ENCODE measurements around the gene CBFA2T3.
A peak's percentile ranks its signal among the peaks of the same experiment; 100 is the strongest.

Gene CBFA2T3

DNA sequence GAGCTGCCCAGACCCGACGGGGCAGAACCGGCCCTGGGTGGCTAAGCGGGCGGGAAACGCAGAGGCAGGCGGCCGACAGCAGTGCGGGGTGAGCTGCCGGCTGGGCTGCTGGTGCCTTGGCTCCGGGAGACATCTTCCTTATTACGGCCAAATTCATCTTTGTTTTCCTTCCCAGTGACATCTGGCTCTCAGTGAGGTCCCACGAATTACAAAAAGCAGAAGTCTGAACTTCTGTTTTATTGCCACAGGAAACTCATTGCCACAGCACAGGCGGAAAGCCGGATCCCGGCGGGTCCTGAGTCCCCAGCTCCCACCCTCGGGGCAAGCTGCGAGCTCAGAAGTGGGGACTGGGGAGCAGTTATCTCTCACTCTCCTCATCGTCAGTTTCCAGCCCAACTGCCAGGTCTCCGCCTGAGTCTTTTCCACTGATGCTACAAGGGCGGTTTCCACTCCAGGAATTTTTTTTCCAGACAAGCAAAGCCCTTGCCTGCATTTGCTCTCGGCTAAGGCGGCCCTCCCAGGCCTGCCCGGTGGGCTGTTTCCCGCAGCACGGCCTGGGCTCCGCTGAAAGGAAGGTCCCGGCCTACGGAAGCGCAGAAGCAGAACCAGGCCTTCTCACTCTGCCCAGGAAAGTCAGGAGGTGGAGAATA is 40.3 kb downstream of the CBFA2T3 start:
- DNase-seq: no peak

DNA sequence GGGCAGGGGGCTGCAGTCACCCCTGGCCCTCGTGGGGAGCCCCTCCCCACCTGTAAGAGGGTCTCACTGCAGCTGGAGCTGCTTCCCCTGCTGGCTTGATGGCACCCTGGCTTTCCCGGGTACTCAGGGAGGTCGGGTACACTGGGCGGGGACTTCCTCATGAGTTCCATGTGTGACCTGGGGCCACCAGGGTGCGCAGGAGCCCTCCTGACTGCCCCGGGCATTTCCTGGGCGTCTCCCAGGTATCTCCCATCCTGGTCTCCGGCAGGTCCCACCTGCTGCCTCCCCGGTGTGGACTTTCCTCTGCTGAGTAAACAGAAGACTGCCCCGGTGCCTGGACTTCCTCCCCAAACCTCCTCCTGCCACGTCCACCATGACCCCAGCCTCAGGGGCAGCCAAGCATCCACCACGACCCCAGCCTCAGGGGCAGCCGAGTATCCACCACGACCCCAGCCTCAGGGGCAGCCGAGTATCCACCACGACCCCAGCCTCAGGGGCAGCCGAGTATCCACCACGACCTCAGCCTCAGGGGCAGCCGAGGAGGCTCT is 40.9 kb downstream of the CBFA2T3 start:
- DNase-seq: peak in 1 of 4 experiments; percentile 14

GRCh38 chr16:88934066-88934667 is 42.8 kb downstream of the CBFA2T3 start:
- no peak for DNase-seq

- DNase-seq: no peak
Measured at GRCh38 chr16:88932929-88933328, 44.1 kb downstream of the CBFA2T3 start.

DNA sequence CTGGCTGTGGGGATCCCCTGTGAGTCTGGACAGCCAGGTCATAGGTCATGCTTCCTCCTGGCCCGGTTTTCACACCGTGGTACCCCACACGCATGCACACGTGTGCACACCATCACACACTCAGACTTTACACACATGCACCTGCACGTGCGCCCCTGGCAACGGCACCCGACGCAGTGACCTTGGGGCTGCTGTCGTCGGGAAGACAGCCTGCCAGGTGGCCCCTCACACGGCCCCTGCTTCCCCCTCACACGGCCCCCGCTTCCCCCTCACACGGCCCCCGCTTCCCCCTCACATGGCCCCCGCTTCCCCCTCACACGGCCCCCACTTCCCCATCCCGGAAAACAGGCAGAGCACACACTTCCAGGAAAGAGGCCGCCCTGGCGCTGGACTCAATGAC is 45.1 kb downstream of the CBFA2T3 start:
- no peak for DNase-seq

- DNase-seq: no peak
Measured at GRCh38 chr16:88931373-88931900, 45.6 kb downstream of the CBFA2T3 start.

DNA sequence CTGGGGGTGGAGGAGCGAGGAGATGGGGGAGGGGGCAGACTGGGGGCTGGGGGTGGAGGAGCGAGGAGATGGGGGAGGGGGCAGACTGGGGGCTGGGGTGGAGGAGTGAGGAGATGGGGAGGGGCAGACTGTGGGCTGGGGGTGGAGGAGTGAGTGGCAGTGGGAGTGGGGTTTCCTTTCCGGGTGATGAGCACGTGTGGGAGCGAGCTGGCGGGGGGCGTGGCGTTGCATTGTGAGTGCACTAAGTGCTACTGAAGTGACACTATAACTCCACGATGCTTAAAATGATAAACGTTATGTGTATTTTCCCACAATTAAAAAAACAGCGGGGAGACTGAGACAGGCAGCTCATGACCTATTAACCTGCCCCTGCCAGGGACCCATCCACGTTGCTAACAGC is 46.3 kb downstream of the CBFA2T3 start:
- no peak for DNase-seq

GRCh38 chr16:88929091-88929445 is 47.9 kb downstream of the CBFA2T3 start:
- DNase-seq: no peak

DNA sequence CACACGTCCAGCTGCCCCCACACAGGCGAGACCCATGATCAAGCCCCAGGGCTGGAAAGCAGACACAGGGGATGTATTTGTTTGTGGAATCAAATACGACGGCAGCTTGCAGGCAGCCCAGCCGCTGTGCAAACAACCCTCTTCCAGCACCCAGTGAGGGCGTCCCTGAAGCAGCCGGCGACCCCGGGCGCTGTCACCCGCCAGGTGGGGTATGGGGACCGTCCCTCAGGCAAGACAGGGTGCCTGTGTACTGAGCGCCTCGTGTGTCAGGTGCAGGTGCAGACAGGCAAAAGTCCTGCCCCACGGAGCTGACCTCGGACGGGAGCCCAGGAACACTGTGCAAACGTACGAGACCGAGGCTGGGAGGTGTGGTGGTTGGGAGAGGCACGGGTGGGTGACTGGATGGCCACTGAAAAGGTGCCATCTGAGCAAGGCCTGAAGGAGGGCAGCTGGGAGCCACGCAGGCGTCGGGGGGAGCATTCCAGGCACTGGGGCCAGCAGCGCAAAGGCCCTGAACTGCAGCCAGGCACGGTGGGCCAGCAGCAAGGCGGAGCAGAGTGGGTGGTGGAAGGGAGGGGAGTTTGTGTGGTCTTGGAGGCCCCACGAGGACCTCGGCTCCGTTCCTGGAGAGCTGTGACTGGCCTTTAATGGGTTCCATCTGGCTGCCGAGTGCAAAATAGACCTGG is 48.5 kb downstream of the CBFA2T3 start:
- DNase-seq: no peak

GRCh38 chr16:88927661-88928060 is 49.3 kb downstream of the CBFA2T3 start:
- no peak for DNase-seq

DNA sequence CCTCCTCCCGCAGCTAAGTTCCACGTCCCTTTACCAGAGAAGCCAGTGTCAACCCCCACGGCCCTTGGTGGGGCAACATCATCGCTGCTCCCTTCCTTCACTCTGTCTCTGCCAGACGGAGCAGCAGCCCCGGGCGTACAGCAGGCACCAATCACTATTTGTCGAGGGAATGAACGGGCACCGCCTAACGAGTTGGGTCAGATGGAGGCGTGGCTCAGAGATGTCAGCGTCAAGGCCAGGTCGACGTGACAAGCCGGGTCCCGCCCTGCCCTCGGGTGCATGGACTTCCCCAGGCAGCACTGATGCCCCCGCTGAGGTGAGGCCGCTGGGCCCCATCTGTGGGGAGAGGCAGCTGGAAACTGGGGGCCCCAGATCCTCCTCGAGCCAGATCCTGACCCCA is 50.0 kb downstream of the CBFA2T3 start:
- DNase-seq: no peak

- DNase-seq: no peak
Measured at GRCh38 chr16:88926374-88926990, 50.5 kb downstream of the CBFA2T3 start.

DNA sequence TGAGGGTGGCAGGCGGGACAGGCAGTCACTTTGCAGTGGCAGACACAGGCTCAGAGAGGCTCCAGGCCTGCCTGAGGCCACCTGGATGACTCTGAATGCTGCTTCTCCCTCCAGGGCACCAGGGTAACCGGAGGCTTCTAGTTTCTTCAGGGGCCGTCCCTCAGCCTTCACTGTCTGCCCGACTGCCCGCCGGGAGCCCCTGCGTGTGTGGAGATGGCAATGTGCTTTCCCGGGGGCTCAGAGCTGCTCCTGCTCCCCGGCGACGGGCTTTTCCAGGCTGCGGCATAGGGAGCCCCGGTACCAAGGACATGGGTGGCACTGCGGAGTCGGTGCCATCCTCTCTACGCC is 51.5 kb downstream of the CBFA2T3 start:
- no peak for DNase-seq

DNA sequence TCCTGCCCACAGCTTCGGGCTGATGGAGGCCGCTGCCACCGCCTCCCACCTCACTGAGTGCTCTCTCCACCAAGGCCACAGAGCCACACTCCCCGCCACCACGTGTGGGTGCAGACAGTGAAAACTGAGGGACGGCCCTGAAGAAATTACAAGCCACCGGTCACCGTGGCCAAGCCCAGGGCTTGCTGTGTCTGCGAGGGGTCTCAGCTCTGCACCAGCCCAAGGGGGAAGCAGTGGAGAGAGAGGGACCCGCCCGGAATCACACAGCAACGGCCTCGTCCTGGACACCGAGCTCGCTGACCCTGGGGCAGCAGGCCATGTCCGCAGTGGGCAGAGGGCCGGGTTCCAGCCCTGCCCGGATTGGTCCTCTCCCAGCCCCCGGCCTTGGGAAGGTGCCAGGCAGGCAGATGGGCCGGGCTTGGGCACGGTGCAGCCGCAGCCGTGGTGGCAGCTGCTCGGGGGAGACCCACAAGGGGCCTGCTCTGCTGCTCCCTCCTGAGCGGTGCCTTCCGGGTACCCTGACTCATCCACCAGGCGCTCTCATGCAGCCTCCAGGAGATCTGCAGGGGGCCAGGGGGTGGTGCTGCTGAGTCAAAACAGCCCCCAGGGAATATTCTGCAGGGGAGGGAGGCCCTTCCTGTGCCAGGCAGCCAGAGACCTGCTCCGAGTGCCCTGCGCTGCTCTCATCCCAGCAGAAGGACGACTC is 52.0 kb downstream of the CBFA2T3 start:
- peak in 1 of 4 experiments; percentile 9 for DNase-seq

DNA sequence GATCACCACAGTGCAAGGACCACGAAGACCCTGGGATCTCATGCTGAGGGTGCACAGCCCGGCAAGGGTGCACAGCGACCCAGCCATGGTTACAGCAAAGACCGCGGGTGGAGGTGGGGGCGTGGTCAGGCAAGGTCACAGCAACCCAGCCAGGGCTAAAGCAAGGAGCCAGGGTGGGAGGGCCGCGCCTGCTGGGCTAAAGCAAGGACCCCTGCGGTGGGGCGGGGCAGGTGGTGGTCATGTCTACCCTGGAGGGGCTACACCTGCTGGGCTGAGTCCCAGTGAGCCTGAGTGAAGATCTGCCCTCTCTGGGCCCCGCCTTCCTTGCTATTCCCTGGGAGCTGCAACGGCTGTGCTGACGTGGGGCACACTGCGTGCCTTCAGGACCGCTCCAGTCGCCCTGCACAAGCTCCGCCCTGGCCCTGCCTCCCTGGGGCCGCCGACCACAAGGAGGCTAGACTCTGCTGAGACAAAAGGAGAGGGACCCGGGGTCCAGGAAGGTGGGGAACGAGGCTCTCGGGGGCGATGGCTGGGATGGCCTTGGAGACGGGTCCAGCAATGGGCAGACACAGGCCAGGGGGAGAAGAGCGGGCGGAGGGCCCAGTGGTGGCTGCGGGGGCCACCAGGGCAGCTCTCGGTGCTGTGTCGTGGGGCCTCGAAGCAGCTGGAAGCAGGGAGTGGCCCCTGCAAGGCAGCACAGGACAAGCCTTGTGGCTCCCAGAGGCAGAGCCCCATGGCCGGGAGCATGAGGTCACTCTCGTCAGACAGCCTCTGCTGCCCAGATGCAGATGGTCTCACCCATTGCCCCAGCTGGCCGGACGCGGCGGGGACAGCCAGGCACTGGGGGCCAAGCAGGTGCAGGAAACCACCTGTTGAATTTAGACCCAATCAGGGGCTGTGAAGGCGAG is 52.8 kb downstream of the CBFA2T3 start:
- no peak for DNase-seq

DNA sequence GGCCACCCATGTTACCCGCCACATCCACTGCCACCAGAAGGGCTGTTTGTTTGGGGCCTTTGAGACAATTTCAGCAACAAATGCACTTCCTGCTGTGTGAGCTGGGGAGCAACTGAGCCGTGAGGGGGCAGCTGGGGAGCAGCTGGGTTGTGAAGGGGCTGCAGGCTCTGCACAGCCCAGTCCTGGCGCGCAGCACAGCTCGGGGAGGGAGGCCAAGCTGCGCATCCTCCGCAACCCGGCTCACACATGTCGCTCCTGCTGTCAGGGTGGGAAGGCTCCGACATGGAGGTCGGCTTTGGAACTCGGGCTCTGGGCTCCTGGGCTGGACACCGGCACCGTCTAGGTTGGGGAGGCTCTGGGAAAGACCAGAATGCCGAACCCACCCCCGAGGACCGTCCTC is 53.6 kb downstream of the CBFA2T3 start:
- DNase-seq: no peak

DNA sequence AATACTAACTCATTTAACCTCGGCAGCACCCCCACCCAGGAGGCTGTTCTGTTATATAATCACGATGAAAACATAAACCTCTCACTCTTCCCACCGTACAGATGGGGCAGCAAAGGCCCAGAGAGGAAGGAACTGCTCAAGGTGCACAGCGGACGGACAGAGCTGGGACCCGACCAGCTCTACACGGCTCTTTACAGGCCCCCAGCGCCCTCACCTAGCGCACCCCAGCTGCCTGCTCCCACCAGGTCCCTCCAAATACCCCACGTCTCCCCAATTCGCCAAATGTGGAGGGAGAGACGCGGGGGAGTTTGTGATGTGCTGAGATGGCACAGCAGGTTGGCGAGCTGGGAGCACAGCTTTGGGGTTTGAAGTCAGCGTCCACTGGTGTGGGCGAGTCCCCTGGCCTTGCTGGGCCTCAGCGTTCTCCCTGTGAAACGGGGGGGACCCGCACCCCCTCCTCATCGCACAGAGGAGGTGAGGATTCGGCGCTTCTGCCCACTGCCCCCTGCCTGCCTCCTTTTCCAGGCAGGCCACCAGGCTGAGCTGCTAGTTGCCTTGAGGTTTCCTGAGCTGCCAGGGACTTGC is 54.1 kb downstream of the CBFA2T3 start:
- DNase-seq: no peak

- DNase-seq: no peak
Measured at GRCh38 chr16:88922114-88922825, 54.7 kb downstream of the CBFA2T3 start.

DNA sequence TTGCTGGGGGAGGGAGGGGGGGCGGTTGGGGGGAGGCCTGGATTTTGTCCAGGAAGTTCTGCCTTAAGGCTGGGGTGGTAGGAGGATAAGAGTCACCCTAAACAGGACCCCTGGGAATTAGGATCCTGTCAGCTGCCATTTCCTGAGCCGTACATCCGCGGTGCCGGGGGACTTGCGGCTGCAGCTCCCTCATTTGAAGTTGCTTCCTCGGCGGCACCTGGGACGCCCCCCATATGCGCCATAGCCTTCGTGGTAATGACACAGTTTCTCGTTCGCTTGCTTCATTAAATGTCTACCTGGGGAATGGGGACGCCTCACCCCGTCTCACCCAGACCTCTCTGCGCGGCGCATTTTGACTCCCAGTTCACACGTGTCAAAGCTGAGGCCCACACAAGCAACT is 55.4 kb downstream of the CBFA2T3 start:
- no peak for DNase-seq

Data from activated naive CD4-positive, alpha-beta T cell (primary cell).